GM20431 (cell line): ENCODE measurements around the gene NELL1.

Experiments used
- in situ Hi-C: fragments of 300-500 bp; cut with MseI, MboI; formaldehyde crosslinking; loops from one replicate; pipeline ENCODE4 v1.15.0; 2020; ENCODE audit warnings: low sequenced_read_pairs; ENCODE audit not compliant: unreplicated experiment

NELL1 gene

GRCh38 chr11:20926799-20927540 lies 257.6 kb downstream of the NELL1 start:
- in situ Hi-C loops, result no loop called here

GRCh38 chr11:20931029-20931428 lies 261.6 kb downstream of the NELL1 start:
- in situ Hi-C loops, result no loop called here

GRCh38 chr11:20933086-20933485 lies 263.7 kb downstream of the NELL1 start:
- in situ Hi-C loops, result no loop called here

GRCh38 chr11:20933958-20934357 lies 264.6 kb downstream of the NELL1 start:
- in situ Hi-C loops, result no loop called here

GRCh38 chr11:20934516-20934915 lies 265.1 kb downstream of the NELL1 start:
- in situ Hi-C loops, result no loop called here

- in situ Hi-C loops, result no loop called here
These were observed 268.4 kb downstream of the NELL1 start for GRCh38 chr11:20937826-20938225.

GRCh38 chr11:20949585-20949984 lies 280.2 kb downstream of the NELL1 start:
- in situ Hi-C loops, result no loop called here

- in situ Hi-C loops, result no loop called here
These were observed 293.2 kb downstream of the NELL1 start for GRCh38 chr11:20962581-20962980.

GRCh38 chr11:20963596-20963995 lies 294.2 kb downstream of the NELL1 start:
- in situ Hi-C loops, result no loop called here

- in situ Hi-C loops, result no loop called here
These were observed 295.6 kb downstream of the NELL1 start for GRCh38 chr11:20964985-20965384.

GRCh38 chr11:20966489-20966888 lies 297.1 kb downstream of the NELL1 start:
- in situ Hi-C loops, result no loop called here

GRCh38 chr11:20973940-20974559 lies 304.7 kb downstream of the NELL1 start:
- in situ Hi-C loops, result no loop called here

- in situ Hi-C loops, result no loop called here
These were observed 311.4 kb downstream of the NELL1 start for GRCh38 chr11:20980736-20981135.

GRCh38 chr11:20990447-20990846 lies 321.1 kb downstream of the NELL1 start:
- in situ Hi-C loops, result no loop called here

GRCh38 chr11:20991471-20991870 lies 322.1 kb downstream of the NELL1 start:
- in situ Hi-C loops, result no loop called here

- in situ Hi-C loops, result no loop called here
These were observed 337.9 kb downstream of the NELL1 start for GRCh38 chr11:21007297-21007696.

- in situ Hi-C loops, result no loop called here
These were observed 348.9 kb downstream of the NELL1 start for GRCh38 chr11:21018248-21018647.

- in situ Hi-C loops, result no loop called here
These were observed 357.3 kb downstream of the NELL1 start for GRCh38 chr11:21026685-21027084.

- in situ Hi-C loops, result no loop called here
These were observed 368.5 kb downstream of the NELL1 start for GRCh38 chr11:21037850-21038249.

- in situ Hi-C loops, result no loop called here
These were observed 369.4 kb downstream of the NELL1 start for GRCh38 chr11:21038801-21039200.

GRCh38 chr11:21040630-21041029 lies 371.2 kb downstream of the NELL1 start:
- in situ Hi-C loops, result no loop called here

- in situ Hi-C loops, result no loop called here
These were observed 379.2 kb downstream of the NELL1 start for GRCh38 chr11:21048626-21049025.
